ENCODE data around the gene NCKAP5. TPM values are rescaled to one million over a fixed set of nuclear protein-coding genes. Genes with fewer than 3 reads are reported as not detected.

NCKAP5 gene
- total RNA-seq, 1 donor from 2014 or later, result 0.20 TPM

- peaks cover 2% of the 10 kb centered on the region for H3K27me3 Mint-ChIP-seq (ENCODE audit: unreplicated experiment)
- no peak for DNase-seq
- peaks cover 22% of the 10 kb centered on the region for H3K4me1 Mint-ChIP-seq (ENCODE audit: low read depth, unreplicated experiment)
- H3K36me3 Mint-ChIP-seq (ENCODE audit: unreplicated experiment), result no peaks in the 10 kb centered on the region
- H3K27ac Mint-ChIP-seq (ENCODE audit: unreplicated experiment), result no peak overlapping the region
- no peaks in the 10 kb centered on the region for H3K9me3 Mint-ChIP-seq (ENCODE audit: unreplicated experiment)
- no peak for TF ChIP-seq CTCF (IDR thresholded peaks at IDR 0.05; ENCODE audit: partially characterized antibody, unreplicated experiment)
- no peak overlapping the region for H3K4me3 Mint-ChIP-seq (ENCODE audit: unreplicated experiment)
Measured at GRCh38 chr2:133344849-133345248, 223.4 kb downstream of the NCKAP5 start.

GRCh38 chr2:133343018-133343352, 225.3 kb downstream of the NCKAP5 start:
- Mint-ChIP-seq H3K36me3 (ENCODE audit: unreplicated experiment) (no peaks in the 10 kb centered on the region), H3K4me1 (ENCODE audit: low read depth, unreplicated experiment) (peaks cover 22% of the 10 kb centered on the region), H3K4me3 (ENCODE audit: unreplicated experiment) (no peak overlapping the region), H3K27ac (ENCODE audit: unreplicated experiment) (no peak overlapping the region), H3K27me3 (ENCODE audit: unreplicated experiment) (peaks cover 2% of the 10 kb centered on the region), H3K9me3 (ENCODE audit: unreplicated experiment) (no peaks in the 10 kb centered on the region)
- TF ChIP-seq CTCF (IDR thresholded peaks at IDR 0.05; ENCODE audit: partially characterized antibody, unreplicated experiment), result no peak
- no peak for DNase-seq

- Mint-ChIP-seq H3K27ac (ENCODE audit: unreplicated experiment) (no peak overlapping the region), H3K4me1 (ENCODE audit: low read depth, unreplicated experiment) (peaks cover 22% of the 10 kb centered on the region), H3K27me3 (ENCODE audit: unreplicated experiment) (peaks cover 2% of the 10 kb centered on the region), H3K4me3 (ENCODE audit: unreplicated experiment) (no peak overlapping the region), H3K36me3 (ENCODE audit: unreplicated experiment) (no peaks in the 10 kb centered on the region), H3K9me3 (ENCODE audit: unreplicated experiment) (no peaks in the 10 kb centered on the region)
- TF ChIP-seq CTCF (IDR thresholded peaks at IDR 0.05; ENCODE audit: partially characterized antibody, unreplicated experiment), result no peak
- no peak for DNase-seq
Measured at GRCh38 chr2:133342286-133343017, 225.8 kb downstream of the NCKAP5 start.

GRCh38 chr2:133341575-133341974, 226.7 kb downstream of the NCKAP5 start:
- H3K9me3 Mint-ChIP-seq (ENCODE audit: unreplicated experiment), result no peaks in the 10 kb centered on the region
- H3K4me1 Mint-ChIP-seq (ENCODE audit: low read depth, unreplicated experiment), result peaks cover 18% of the 10 kb centered on the region
- H3K36me3 Mint-ChIP-seq (ENCODE audit: unreplicated experiment), result no peaks in the 10 kb centered on the region
- no peak for DNase-seq
- TF ChIP-seq CTCF (IDR thresholded peaks at IDR 0.05; ENCODE audit: partially characterized antibody, unreplicated experiment), result no peak
- H3K27me3 Mint-ChIP-seq (ENCODE audit: unreplicated experiment), result peaks cover 2% of the 10 kb centered on the region
- no peak overlapping the region for H3K27ac Mint-ChIP-seq (ENCODE audit: unreplicated experiment)
- H3K4me3 Mint-ChIP-seq (ENCODE audit: unreplicated experiment), result no peak overlapping the region

- Mint-ChIP-seq H3K4me3 (ENCODE audit: unreplicated experiment) (no peak overlapping the region), H3K9me3 (ENCODE audit: unreplicated experiment) (no peaks in the 10 kb centered on the region)
Measured at GRCh38 chr2:133338224-133338623, 230.0 kb downstream of the NCKAP5 start.

More at GRCh38 chr2:133338224-133338623, 230.0 kb downstream of the NCKAP5 start:
- no peak for TF ChIP-seq CTCF (IDR thresholded peaks at IDR 0.05; ENCODE audit: partially characterized antibody, unreplicated experiment)
- Mint-ChIP-seq H3K27ac (ENCODE audit: unreplicated experiment) (no peak overlapping the region), H3K27me3 (ENCODE audit: unreplicated experiment) (peaks cover 2% of the 10 kb centered on the region), H3K36me3 (ENCODE audit: unreplicated experiment) (no peaks in the 10 kb centered on the region), H3K4me1 (ENCODE audit: low read depth, unreplicated experiment) (peaks cover 8% of the 10 kb centered on the region)
- DNase-seq, result no peak
